WERI-Rb-1 (cell line): ENCODE measurements around the gene SPATC1L.

ENCODE experiments used
- DNase-seq: peaks from one replicate; pipeline ENCODE4 v3.0.0-alpha.2; 2020
- H3K27ac ChIP-seq: fragments of 250-450 bp; sonication (Bioruptor Pico); 2 replicates; pipeline ENCODE4 v1.5.1; 2020; ENCODE audit warnings: mild to moderate bottlenecking, moderate library complexity
- H3K27me3 ChIP-seq: fragments of 250-450 bp; sonication (Bioruptor Pico); 2 replicates; pipeline ENCODE4 v1.5.1; 2021; ENCODE audit warnings: mild to moderate bottlenecking, low read depth, moderate library complexity; ENCODE audit not compliant: insufficient read depth, severe bottlenecking
- H3K36me3 ChIP-seq: fragments of 250-450 bp; sonication (Bioruptor Pico); 2 replicates; pipeline ENCODE4 v1.5.1; 2020; ENCODE audit warnings: mild to moderate bottlenecking, moderate library complexity
- H3K4me3 ChIP-seq: 2 replicates; pipeline ENCODE4 v1.5.1; 2011; ENCODE audit warnings: low read depth, mild to moderate bottlenecking, control low read depth, low read length
- H3K9me3 ChIP-seq: fragments of 250-450 bp; sonication (Bioruptor Pico); 2 replicates; pipeline ENCODE4 v1.5.1; 2021; ENCODE audit warnings: mild to moderate bottlenecking, moderate library complexity; ENCODE audit not compliant: severe bottlenecking
- CTCF ChIP-seq: IDR thresholded peaks from 2 replicates; pipeline ENCODE4 v1.5.1; 2011; ENCODE audit warnings: low read depth, mild to moderate bottlenecking, control low read depth, inconsistent platforms, low read length

SPATC1L gene

DNA sequence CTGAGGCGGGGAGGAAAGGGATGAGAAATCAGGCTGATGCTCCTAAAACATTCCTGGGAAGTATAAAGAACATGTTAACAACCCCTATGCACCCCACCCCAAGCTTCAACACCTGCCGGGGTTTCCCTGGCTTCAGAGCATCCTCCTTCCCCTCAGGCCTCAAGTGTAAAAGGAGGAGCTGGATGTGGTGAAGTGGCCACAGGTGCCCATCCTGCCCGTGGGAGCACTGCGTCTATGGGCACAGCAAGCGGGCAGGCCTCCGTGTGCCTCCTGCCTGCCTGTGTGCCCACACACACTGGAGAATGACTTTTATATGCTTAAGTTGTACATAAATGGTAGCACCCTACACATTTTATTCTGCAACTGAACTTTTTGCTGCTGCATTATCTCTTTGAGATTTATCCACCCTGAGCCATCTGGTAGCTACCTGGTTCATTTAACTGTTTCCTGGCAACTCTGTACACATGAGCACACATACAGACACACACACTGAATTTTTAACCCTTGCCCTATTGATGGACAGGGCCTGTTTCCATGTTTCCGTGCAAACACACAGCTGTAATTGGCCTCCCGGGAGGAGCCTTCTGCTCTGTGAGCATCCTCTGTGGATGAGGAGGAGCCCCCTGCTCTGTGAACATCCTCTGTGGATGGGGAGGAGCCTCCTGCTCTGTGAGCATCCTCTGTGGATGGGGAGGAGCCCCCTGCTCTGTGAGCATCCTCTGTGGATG, 15.4 kb downstream of the SPATC1L start:
- H3K4me3 ChIP-seq = no peak overlapping the region
- DNase-seq = no peak
- H3K36me3 ChIP-seq = peaks cover 16% of the 10 kb centered on the region
- no peak overlapping the region for H3K27ac ChIP-seq
- no peak for TF ChIP-seq CTCF
- H3K9me3 ChIP-seq = no peaks in the 10 kb centered on the region
- no peaks in the 10 kb centered on the region for H3K27me3 ChIP-seq

GRCh38 chr21:46168238-46168637, 16.0 kb downstream of the SPATC1L start:
- no peak for DNase-seq
- no peak overlapping the region for H3K27ac ChIP-seq
- H3K9me3 ChIP-seq = no peaks in the 10 kb centered on the region
- H3K36me3 ChIP-seq = peaks cover 16% of the 10 kb centered on the region
- no peak overlapping the region for H3K4me3 ChIP-seq
- TF ChIP-seq CTCF = no peak
- no peaks in the 10 kb centered on the region for H3K27me3 ChIP-seq

- peaks cover 13% of the 10 kb centered on the region for H3K9me3 ChIP-seq
- no peak for DNase-seq
- H3K4me3 ChIP-seq = no peak overlapping the region
- no peak overlapping the region for H3K27ac ChIP-seq
- no peaks in the 10 kb centered on the region for H3K27me3 ChIP-seq
- no peak for TF ChIP-seq CTCF
- peaks cover 28% of the 10 kb centered on the region for H3K36me3 ChIP-seq
Measured at GRCh38 chr21:46165098-46165497, 19.2 kb downstream of the SPATC1L start.

- no peak for TF ChIP-seq CTCF
- peaks cover 35% of the 10 kb centered on the region for H3K36me3 ChIP-seq
- no peaks in the 10 kb centered on the region for H3K27me3 ChIP-seq
- no peak for DNase-seq
- H3K4me3 ChIP-seq = no peak overlapping the region
- H3K9me3 ChIP-seq = peaks cover 13% of the 10 kb centered on the region
- H3K27ac ChIP-seq = no peak overlapping the region
Measured at GRCh38 chr21:46163380-46163779, 20.9 kb downstream of the SPATC1L start.

DNA sequence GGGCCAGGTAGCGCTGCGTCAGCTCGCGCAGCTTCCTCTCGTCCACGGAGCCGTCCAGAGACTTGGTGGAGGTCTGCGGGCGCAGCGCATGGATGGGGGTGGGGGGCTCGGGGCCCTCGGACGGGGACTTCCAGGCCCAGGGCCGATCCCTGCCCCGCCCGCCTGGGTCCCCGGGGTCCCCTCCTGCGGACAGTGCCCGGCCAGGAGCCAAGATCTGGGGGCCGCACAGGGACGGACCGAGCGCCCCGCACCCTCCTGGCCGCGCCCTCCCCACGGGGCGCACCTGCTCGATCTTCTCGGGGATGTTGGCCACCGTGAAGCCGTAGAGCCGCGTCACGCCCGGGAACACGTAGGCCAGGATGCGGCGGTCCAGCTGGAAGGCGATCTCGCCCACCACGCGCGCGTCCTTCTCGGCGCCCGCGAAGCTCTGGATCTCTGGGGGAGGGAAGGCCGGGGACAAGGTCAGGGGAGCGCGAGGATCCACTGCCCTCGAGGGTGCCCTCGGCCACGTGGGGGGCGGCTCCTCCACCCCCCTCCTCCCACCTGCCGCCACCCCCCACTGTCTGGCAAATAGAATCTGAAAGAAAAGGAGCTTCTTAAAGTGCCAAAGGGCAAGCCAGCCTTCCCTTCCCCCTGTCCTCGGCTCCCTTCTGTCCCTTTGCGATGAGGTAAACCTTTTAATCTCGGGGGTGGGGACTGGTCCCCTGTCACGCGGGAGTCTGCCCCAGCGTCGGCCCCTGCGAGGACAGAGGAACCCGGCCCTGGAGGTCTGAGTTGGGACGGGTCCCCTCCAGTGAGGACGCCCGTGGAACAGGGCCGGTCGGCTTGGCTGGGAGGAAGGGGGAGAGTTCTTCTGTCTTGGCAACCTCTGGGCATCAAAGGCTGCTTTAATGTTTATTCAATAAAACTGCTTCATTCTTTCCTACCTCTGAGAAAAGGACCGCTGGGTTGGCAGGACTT, 22.3 kb downstream of the SPATC1L start:
- H3K27ac ChIP-seq = no peak overlapping the region
- H3K36me3 ChIP-seq = peaks cover 32% of the 10 kb centered on the region
- H3K4me3 ChIP-seq = no peak overlapping the region
- peak; percentile 4 for DNase-seq
- peaks cover 13% of the 10 kb centered on the region for H3K9me3 ChIP-seq
- H3K27me3 ChIP-seq = no peaks in the 10 kb centered on the region
- TF ChIP-seq CTCF = no peak
